ENCODE data around the gene SCN9A. TPM values are rescaled to one million over a fixed set of nuclear protein-coding genes. Genes with fewer than 3 reads are reported as not detected.

The SCN9A gene
- total and polyA plus RNA-seq, 2 of the 8 experiments (the other 6 are each of a cell fraction or from before 2014, with no cell fraction given): 1.6 to 6.2 TPM

GRCh38 chr2:166360906-166361305, 14.8 kb downstream of the SCN9A start:
- Histone ChIP-seq H3K79me2 (ENCODE audit: control insufficient read depth in 1 of 2, insufficient read depth in 2 of 2, low read length in 2 of 2) (no peaks in the 10 kb centered on the region), H3K36me3 (ENCODE audit: control insufficient read depth in 2 of 4, insufficient read depth in 4 of 4, low read length in 3 of 4) (no peaks in the 10 kb centered on the region), H3K9ac (replicated peaks in 1 of 4; ENCODE audit: extremely low read depth in 1 of 4, low read depth in 3 of 4, low read length in 3 of 4) (no peak overlapping the region), H4K20me1 (replicated peaks in 1 of 2; ENCODE audit: control insufficient read depth in 1 of 2, insufficient read depth in 2 of 2, low read length in 2 of 2) (no peaks in the 10 kb centered on the region), H2BK15ac (ENCODE audit: low read length) (no peak overlapping the region), H3K27me3 (replicated peaks in 1 of 4; ENCODE audit: control insufficient read depth in 3 of 4, extremely low read depth in 1 of 4, insufficient read depth in 3 of 4, low read length in 3 of 4) (no peaks in the 10 kb centered on the region), H3K4me2 (ENCODE audit: insufficient read depth in 1 of 2, low read depth in 2 of 2, low read length in 2 of 2) (no peak overlapping the region), H3K56ac (replicated peaks; ENCODE audit: insufficient read length, low read depth, low read length) (no peak overlapping the region), H2BK5ac (ENCODE audit: low read depth, low read length) (no peak overlapping the region), H2AFZ (ENCODE audit: low read length) (no peak overlapping the region), H2BK12ac (ENCODE audit: low read depth, low read length) (no peak overlapping the region), H3K79me1 (ENCODE audit: low read depth, low read length) (no peaks in the 10 kb centered on the region), H4K8ac (ENCODE audit: extremely low read depth, insufficient read depth, low read length) (no peak overlapping the region), H3K23me2 (ENCODE audit: low read depth, low read length) (no peaks in the 10 kb centered on the region), H3K27ac (ENCODE audit: low read depth, low read length) (no peak overlapping the region), H3K9me3 (ENCODE audit: insufficient read depth in 2 of 2, low read depth in 1 of 2, low read length in 1 of 2) (no peaks in the 10 kb centered on the region), H3K23ac (ENCODE audit: insufficient read length) (no peak overlapping the region), H3K4ac (replicated peaks; ENCODE audit: insufficient read length, low read depth, low read length) (no peak overlapping the region), H4K5ac (ENCODE audit: insufficient read length, low read depth, low read length) (no peak overlapping the region), H3K14ac (ENCODE audit: insufficient read length) (no peak overlapping the region), H2BK120ac (replicated peaks; ENCODE audit: low read depth, low read length) (no peak overlapping the region), H3K4me3 (ENCODE audit: extremely low read depth in 1 of 4, insufficient read depth in 2 of 4, low read depth in 3 of 4, low read length in 4 of 4) (no peak overlapping the region), H3K18ac (ENCODE audit: extremely low read depth, low read length) (no peak overlapping the region), H3K4me1 (replicated peaks in 1 of 4; ENCODE audit: control insufficient read depth in 3 of 4, insufficient read depth in 4 of 4, low read length in 3 of 4) (no peaks in the 10 kb centered on the region), H4K91ac (replicated peaks; ENCODE audit: insufficient read length, low read length) (no peak overlapping the region), H2BK20ac (ENCODE audit: low read length) (no peak overlapping the region), H2AK5ac (ENCODE audit: low read depth, low read length) (no peak overlapping the region)
- FAIRE-seq (no peak), DNase-seq (ENCODE audit: low read depth in 1 of 2, low spot score in 2 of 2) (no peak)
- 88% methylated on average over 2 of the region's 2 CpGs; no CpG with 5 or more reads in 1 of the 2 experiments for WGBS, 2 experiments (ENCODE audit: extremely low coverage in 1 of 2, insufficient coverage in 1 of 2, insufficient read length in 1 of 2, insufficient replicate concordance in 2 of 2, low coverage in 1 of 2, low lambda C conversion rate in 2 of 2, missing lambda C conversion rate in 1 of 2)
- TF ChIP-seq CTCF (IDR thresholded peaks at IDR 0.05; ENCODE audit: control extremely low read depth in 1 of 3, insufficient read depth in 1 of 3, low read depth in 1 of 3, low read length in 3 of 3) (no peak), TBP (IDR thresholded peaks at IDR 0.05; ENCODE audit: low read depth, low read length) (no peak), BACH1 (IDR thresholded peaks at IDR 0.05; ENCODE audit: low read length) (no peak), FOSL1 (IDR thresholded peaks at IDR 0.05; ENCODE audit: insufficient read depth, low read depth, low read length) (no peak), SIN3A (conservative IDR thresholded peaks at IDR 0.05 in 1 of 2, IDR thresholded peaks at IDR 0.05 in 1 of 2; ENCODE audit: low read depth in 1 of 2, low read length in 2 of 2) (no peak), ZNF274 (IDR thresholded peaks at IDR 0.05; ENCODE audit: borderline replicate concordance, extremely low read depth, low read length) (no peak), SAP30 (IDR thresholded peaks at IDR 0.05; ENCODE audit: insufficient read depth, insufficient replicate concordance, low read length) (no peak), BRCA1 (IDR thresholded peaks at IDR 0.05; ENCODE audit: low read depth, low read length) (no peak), RXRA (IDR thresholded peaks at IDR 0.05; ENCODE audit: insufficient read depth, low read depth, low read length) (no peak)
- ChIA-PET POLR2A (ENCODE audit: partially characterized antibody) (no interaction called here), CTCF (ENCODE audit: partially characterized antibody) (interaction anchor here (0.6 to 2.9 kb wide), 20 partner anchors 9 to 209 kb away, joined by 3 to 20 read pairs (median 4); partner anchors contain the start of gene SCN9A)

Measured in H1 (cell line).